ENCODE results near the gene SLC44A5.

- no peak for TF ChIP-seq CTCF (conservative IDR thresholded peaks at IDR 0.05; ENCODE audit: low read depth in 2 of 2)
- TF ChIP-seq CREB1 (CRISPR knock-in tag; IDR thresholded peaks at IDR 0.05; ENCODE audit: low read depth): no peak
- no peak for TF ChIP-seq EZH2 (IDR thresholded peaks at IDR 0.05; ENCODE audit: low read depth, unreplicated experiment)
- no peak for TF ChIP-seq REST (IDR thresholded peaks at IDR 0.05; ENCODE audit: unreplicated experiment)
These were observed 89.9 kb downstream of the SLC44A5 start for GRCh38 chr1:75520862-75521475.
